Measurements from ENCODE around the gene U2AF1L4.

DNA sequence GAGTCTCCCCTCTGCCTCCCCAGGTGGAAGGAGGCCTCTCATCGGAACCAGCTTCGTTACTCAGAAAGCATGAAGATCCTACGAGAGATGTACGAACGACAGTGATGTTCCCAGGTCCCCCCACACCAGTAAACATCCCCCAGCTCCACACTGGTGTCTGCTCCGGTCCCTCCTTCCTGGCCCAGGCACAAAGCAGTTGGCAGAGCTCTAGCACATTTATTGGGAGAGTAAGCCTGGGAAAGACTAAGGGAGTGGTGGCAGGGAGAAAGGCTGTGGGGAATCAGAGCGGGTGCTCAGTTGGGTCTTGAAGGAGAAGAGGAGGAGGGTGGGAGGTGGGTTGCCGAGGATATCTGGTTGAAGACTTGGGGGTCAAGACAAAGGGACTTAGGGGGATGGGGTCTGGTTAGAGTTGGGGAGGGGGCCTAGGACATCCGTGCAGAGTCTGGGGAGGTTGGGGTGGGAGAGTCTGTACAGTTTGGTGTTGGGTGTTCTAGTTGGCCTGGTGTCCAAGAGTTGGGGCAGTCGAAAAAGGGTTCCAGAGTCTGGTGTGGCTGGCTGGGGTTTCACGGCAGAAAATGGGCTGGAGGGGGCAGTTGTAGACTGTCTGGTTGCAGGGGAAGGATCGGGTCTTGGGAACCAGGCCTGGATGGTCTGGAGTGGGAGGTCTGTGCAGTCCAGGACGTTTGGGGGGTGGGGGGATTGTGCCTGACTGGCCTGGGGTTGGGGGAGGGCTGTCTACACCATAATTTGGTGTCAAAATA lies 9.3 kb upstream of the U2AF1L4 start:
- no peak for TF ChIP-seq TCF4 (CRISPR knock-in tag; IDR thresholded peaks at IDR 0.05; ENCODE audit: borderline replicate concordance)
- no peak for TF ChIP-seq ARNTL (CRISPR knock-in tag; IDR thresholded peaks at IDR 0.05; ENCODE audit: borderline replicate concordance, low read depth)
- TF ChIP-seq ZC3H10 (CRISPR knock-in tag; IDR thresholded peaks at IDR 0.05), result no peak
- no peak for TF ChIP-seq PATZ1 (CRISPR knock-in tag; IDR thresholded peaks at IDR 0.05; ENCODE audit: borderline replicate concordance)
- TF ChIP-seq RARB (CRISPR knock-in tag; IDR thresholded peaks at IDR 0.05), result no peak
- TF ChIP-seq SNAI2 (CRISPR knock-in tag; IDR thresholded peaks at IDR 0.05), result no peak
- no peak for TF ChIP-seq ZFP3 (CRISPR knock-in tag; IDR thresholded peaks at IDR 0.05)
- TF ChIP-seq OSR1 (CRISPR knock-in tag; IDR thresholded peaks at IDR 0.05), result no peak
